B cell (primary cell): ENCODE data around the gene PPP2R2B. TPM values are rescaled to one million over a fixed set of nuclear protein-coding genes. Genes with fewer than 3 reads are reported as not detected.

Experiments
- ATAC-seq: fragments of 200-7000 bp; cut with Tn5 transposase; one replicate; pipeline ENCODE4 v1.10.0; 2021; ENCODE audit warnings: low read depth, mild to moderate bottlenecking, moderate number of reproducible peaks, moderate library complexity
- CTCF ChIA-PET: fragments of 350-600 bp; sonication (Branson Sonifier 250); formaldehyde crosslinking; loops from one replicate; lab custom pipeline; 2021; ENCODE audit warnings: antibody characterized with exemption, inconsistent platforms; lab: Charles Lee
- POLR2A ChIA-PET: fragments of 350-600 bp; sonication (Branson Sonifier 250); formaldehyde crosslinking; loops from one replicate; lab custom pipeline; 2021; ENCODE audit warnings: antibody characterized with exemption; lab: Charles Lee
- DNase-seq: peaks from one replicate; pipeline ENCODE4 v3.0.0; 2013
- H2AFZ ChIP-seq: 2 replicates; pipeline ENCODE4 v1.6.1; 2012; ENCODE audit warnings: mild to moderate bottlenecking, low read depth, low read length; ENCODE audit not compliant: insufficient read depth, poor library complexity, severe bottlenecking
- H3K27ac ChIP-seq, 2 donors: 1 replicate in 1 of 2; 2 replicates in 1 of 2; pipeline ENCODE4 v1.5.1; 2012 to 2013; ENCODE audit warnings: low read length in 2 of 2, mild to moderate bottlenecking in 2 of 2, moderate library complexity in 1 of 2
- H3K27me3 ChIP-seq, 4 experiments: fragments of 200-600 bp in 1 of 4; sonication (generic) in 1 of 4; replicated peaks in 1 of 4; 1 replicate in 2 of 4; 2 replicates in 2 of 4; pipeline versions ENCODE4 v1.6.1 to v1.7.0; 2013 to 2016; ENCODE audit warnings: low read length in 3 of 4, mild to moderate bottlenecking in 2 of 4, mixed read lengths in 1 of 4, moderate library complexity in 1 of 4; ENCODE audit not compliant: insufficient read depth in 4 of 4, control insufficient read depth in 3 of 4; ENCODE audit errors: control extremely low read depth in 1 of 4
- H3K36me3 ChIP-seq, 2 experiments: replicated peaks in 1 of 2; 1 replicate in 1 of 2; 2 replicates in 1 of 2; pipeline versions ENCODE4 v1.6.1 to v1.7.1; 2013; ENCODE audit warnings: low read length in 1 of 2; ENCODE audit not compliant: insufficient read depth in 2 of 2, control insufficient read depth in 1 of 2; ENCODE audit errors: control extremely low read depth in 1 of 2, extremely low read depth in 1 of 2
- H3K4me1 ChIP-seq, 2 donors: fragments of 200-600 bp in 1 of 2; sonication (generic) in 1 of 2; 1 replicate in 1 of 2; 2 replicates in 1 of 2; pipeline versions ENCODE4 v1.5.1 to v1.6.1; 2013 to 2017; ENCODE audit warnings: low read length in 2 of 2; ENCODE audit not compliant: control insufficient read depth in 2 of 2, insufficient read depth in 2 of 2
- H3K4me2 ChIP-seq: replicated peaks from 2 replicates; pipeline ENCODE3; 2012; ENCODE audit warnings: mild to moderate bottlenecking, low read depth, low read length; ENCODE audit not compliant: poor library complexity, severe bottlenecking
- H3K4me3 ChIP-seq, 5 experiments: fragments of 200-600 bp in 1 of 5; sonication (generic) in 1 of 5; 1 replicate in 3 of 5; 2 replicates in 2 of 5; pipeline versions ENCODE4 v1.5.1 to v1.7.0; 2011 to 2016; ENCODE audit warnings: low read length in 4 of 5, mild to moderate bottlenecking in 4 of 5, low read depth in 2 of 5, control low read depth in 1 of 5, moderate library complexity in 1 of 5; ENCODE audit not compliant: insufficient read depth in 1 of 5; ENCODE audit errors: control extremely low read depth in 1 of 5, extremely low read depth in 1 of 5
- H3K79me2 ChIP-seq: fragments of 200-600 bp; sonication (generic); one replicate; pipeline ENCODE4 v1.6.0; 2016; ENCODE audit warnings: low read length; ENCODE audit not compliant: control insufficient read depth, insufficient read depth
- H3K9ac ChIP-seq: fragments of 200-600 bp; sonication (generic); 2 replicates; pipeline ENCODE4 v1.6.1; 2017; ENCODE audit warnings: mild to moderate bottlenecking, low read length, moderate library complexity
- H3K9me3 ChIP-seq, 3 donors: one replicate each; pipeline versions ENCODE4 v1.6.1 to v1.7.1; 2013; ENCODE audit warnings: low read length in 2 of 3; ENCODE audit not compliant: control insufficient read depth in 2 of 3, insufficient read depth in 1 of 3; ENCODE audit errors: control extremely low read depth in 1 of 3
- H4K20me1 ChIP-seq: 2 replicates; pipeline ENCODE4 v1.6.0; 2012; ENCODE audit warnings: mild to moderate bottlenecking, low read length; ENCODE audit not compliant: insufficient read depth, control insufficient read depth, poor library complexity, severe bottlenecking
- H3K27ac Mint-ChIP-seq: one replicate; pipeline ENCODE4 v1.8.0; 2021; ENCODE audit warnings: mixed read lengths
- H3K27me3 Mint-ChIP-seq: one replicate; pipeline ENCODE4 v1.8.0; 2021; ENCODE audit warnings: mixed read lengths
- H3K4me1 Mint-ChIP-seq: one replicate; pipeline ENCODE4 v1.8.0; 2021; ENCODE audit warnings: mixed read lengths
- H3K4me3 Mint-ChIP-seq: one replicate; pipeline ENCODE4 v1.8.0; 2021; ENCODE audit warnings: mixed read lengths
- H3K9me3 Mint-ChIP-seq: one replicate; pipeline ENCODE4 v1.8.0; 2022; ENCODE audit warnings: mixed read lengths; ENCODE audit not compliant: insufficient read depth
- CTCF ChIP-seq: fragments of 200-600 bp; IDR thresholded peaks from one replicate; pipeline ENCODE4 v1.8.0; 2022; ENCODE audit warnings: antibody characterized with exemption, mild to moderate bottlenecking
- EZH2 ChIP-seq: IDR thresholded peaks from 2 replicates; pipeline ENCODE4 v1.6.1; 2012; ENCODE audit warnings: borderline replicate concordance, low read depth, mild to moderate bottlenecking, moderate library complexity, low read length; ENCODE audit not compliant: insufficient read depth, poor library complexity, severe bottlenecking
- WGBS: methylation state at CpG from one replicate; pipeline ENCODE4 v1.1.5; 2013; ENCODE audit warnings: missing lambda C conversion rate; ENCODE audit not compliant: insufficient coverage; 5-methylcytosine and 5-hydroxymethylcytosine counted together
- intact Hi-C: fragments of 100-400 bp; cut with micrococcal nuclease; formaldehyde crosslinking; loops from one replicate; pipeline ENCODE4 v1.10.0; 2022
- polyA plus RNA-seq: library from polyadenylated mRNA; depleted of rRNA; stranded (reverse); fragments of >200 nt; gene quantifications from 2 replicates; pipeline ENCODE4 v1.2.3, GENCODE V29; 2012
- total RNA-seq, 2 donors: library from RNA; stranded (reverse); fragments of 120-200 nt in 1 of 2; gene quantifications; 1 replicate in 1 of 2; 2 replicates in 1 of 2; pipeline versions ENCODE4 v1.2.3 to v1.2.4, GENCODE V29; 2013 to 2022

Gene PPP2R2B
- total and polyA plus RNA-seq, 2 donors (not counting 1 experiment from before 2014, with no cell fraction given): 0.03 TPM; not detected in 1

DNA sequence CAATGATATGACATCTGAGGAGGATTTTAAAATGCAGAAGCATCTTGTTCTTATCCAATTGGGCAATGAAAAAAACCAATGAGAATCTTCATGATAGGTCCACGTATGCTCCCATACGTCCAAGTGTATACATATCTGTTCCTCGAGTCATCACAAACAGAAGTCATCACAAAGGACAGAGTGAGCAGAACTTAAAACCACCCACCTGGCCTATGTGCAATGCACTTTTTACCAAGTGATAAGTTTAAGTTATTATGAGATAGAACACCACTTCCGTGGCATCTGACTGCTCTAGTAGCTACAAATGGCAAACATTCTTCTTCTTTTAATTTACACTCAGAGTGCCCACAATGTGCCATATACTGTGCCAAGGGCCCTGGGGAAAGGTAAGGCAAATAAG lies 82.4 kb downstream of the PPP2R2B start:
- no peak overlapping the region for H3K27ac Mint-ChIP-seq
- no peak overlapping the region for H3K4me2 ChIP-seq
- H3K4me3 Mint-ChIP-seq: no peak overlapping the region
- TF ChIP-seq EZH2: no peak
- no peak for TF ChIP-seq CTCF
- H2AFZ ChIP-seq: no peak overlapping the region
- H3K9ac ChIP-seq: no peak overlapping the region
- H3K9me3 Mint-ChIP-seq: no peaks in the 10 kb centered on the region
- H3K27ac ChIP-seq: no peak overlapping the region
- ATAC-seq (no peak), DNase-seq (no peak)
- 88% methylated on average over 2 of the region's 4 CpGs for WGBS
- no peaks in the 10 kb centered on the region for H4K20me1 ChIP-seq
- no peaks in the 10 kb centered on the region for H3K4me1 Mint-ChIP-seq
- H3K9me3 ChIP-seq: no peaks in the 10 kb centered on the region
- H3K4me3 ChIP-seq: no peak overlapping the region
- intact Hi-C loops: no loop called here
- no peaks in the 10 kb centered on the region for H3K27me3 Mint-ChIP-seq
- ChIA-PET CTCF (no interaction called here), POLR2A (no interaction called here)
- H3K4me1 ChIP-seq: no peaks in the 10 kb centered on the region
- no peaks in the 10 kb centered on the region for H3K27me3 ChIP-seq
- H3K36me3 ChIP-seq: no peaks in the 10 kb centered on the region
- H3K79me2 ChIP-seq: no peaks in the 10 kb centered on the region

- Mint-ChIP-seq H3K27ac (no peak overlapping the region), H3K27me3 (no peaks in the 10 kb centered on the region), H3K9me3 (no peaks in the 10 kb centered on the region), H3K4me3 (no peak overlapping the region), H3K4me1 (no peaks in the 10 kb centered on the region)
- no peaks in the 10 kb centered on the region for H3K9me3 ChIP-seq
- no peaks in the 10 kb centered on the region for H4K20me1 ChIP-seq
- DNase-seq (no peak), ATAC-seq (no peak)
- no peak overlapping the region for H3K4me3 ChIP-seq
- no peaks in the 10 kb centered on the region for H3K4me1 ChIP-seq
- no peaks in the 10 kb centered on the region for H3K27me3 ChIP-seq
- no peak overlapping the region for H3K4me2 ChIP-seq
- H3K79me2 ChIP-seq: no peaks in the 10 kb centered on the region
- no peak overlapping the region for H3K9ac ChIP-seq
- CTCF ChIA-PET: no interaction called here
- intact Hi-C loops: no loop called here
- POLR2A ChIA-PET: no interaction called here
- WGBS: no CpG with 5 or more reads among the region's 1 CpG
- H3K27ac ChIP-seq: no peak overlapping the region
- no peak for TF ChIP-seq CTCF
- H2AFZ ChIP-seq: no peak overlapping the region
- no peaks in the 10 kb centered on the region for H3K36me3 ChIP-seq
Observed at GRCh38 chr5:146794326-146795029, 84.1 kb downstream of the PPP2R2B start.
